ENCODE measurements around the gene CXCL6. TPM values are rescaled to one million over a fixed set of nuclear protein-coding genes. Genes with fewer than 3 reads are reported as not detected.

The CXCL6 gene
- total RNA-seq, 1 donor from 2014 or later = 0.50 TPM

- intact Hi-C loops (cut with DNase I) = no loop called here
- no peak overlapping the region for H3K4me3 ChIP-seq
- H3K27ac ChIP-seq = no peak overlapping the region
- H3K9me3 ChIP-seq = no peaks in the 10 kb centered on the region
- no peak for ATAC-seq
- no peaks in the 10 kb centered on the region for H3K27me3 ChIP-seq (ENCODE audit: low read depth)
- H3K4me1 ChIP-seq = no peaks in the 10 kb centered on the region
- H3K36me3 ChIP-seq = no peaks in the 10 kb centered on the region
- no peak for TF ChIP-seq CTCF (IDR thresholded peaks at IDR 0.05)
- DNase-seq = no peak
Measured at GRCh38 chr4:73875401-73875800, 38.9 kb downstream of the CXCL6 start.

DNA sequence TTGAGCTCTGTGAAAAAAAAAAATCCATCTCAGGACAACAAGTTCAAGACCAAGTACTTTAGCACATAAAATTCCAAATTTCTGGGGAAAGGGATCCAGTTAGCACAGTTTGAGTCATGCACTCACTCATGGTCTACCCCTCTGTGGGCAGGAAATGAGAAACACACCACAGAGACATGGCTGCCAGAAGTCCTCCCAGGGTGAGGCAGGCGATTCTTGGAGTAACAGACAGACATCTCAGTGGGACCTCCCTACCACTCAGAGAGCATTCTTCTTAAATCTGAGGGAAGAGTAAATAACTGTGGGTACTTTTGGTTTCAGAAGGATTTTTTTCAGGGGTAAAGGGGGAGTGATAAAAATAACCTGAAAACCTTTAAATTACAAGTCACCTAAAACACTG lies 46.8 kb downstream of the CXCL6 start:
- H3K4me3 ChIP-seq = no peak overlapping the region
- ATAC-seq = no peak
- intact Hi-C loops (cut with DNase I) = no loop called here
- no peaks in the 10 kb centered on the region for H3K27me3 ChIP-seq (ENCODE audit: low read depth)
- no peaks in the 10 kb centered on the region for H3K9me3 ChIP-seq
- H3K36me3 ChIP-seq = no peaks in the 10 kb centered on the region
- no peaks in the 10 kb centered on the region for H3K4me1 ChIP-seq
- no peak for DNase-seq
- no peak for TF ChIP-seq CTCF (IDR thresholded peaks at IDR 0.05)
- no peak overlapping the region for H3K27ac ChIP-seq

DNA sequence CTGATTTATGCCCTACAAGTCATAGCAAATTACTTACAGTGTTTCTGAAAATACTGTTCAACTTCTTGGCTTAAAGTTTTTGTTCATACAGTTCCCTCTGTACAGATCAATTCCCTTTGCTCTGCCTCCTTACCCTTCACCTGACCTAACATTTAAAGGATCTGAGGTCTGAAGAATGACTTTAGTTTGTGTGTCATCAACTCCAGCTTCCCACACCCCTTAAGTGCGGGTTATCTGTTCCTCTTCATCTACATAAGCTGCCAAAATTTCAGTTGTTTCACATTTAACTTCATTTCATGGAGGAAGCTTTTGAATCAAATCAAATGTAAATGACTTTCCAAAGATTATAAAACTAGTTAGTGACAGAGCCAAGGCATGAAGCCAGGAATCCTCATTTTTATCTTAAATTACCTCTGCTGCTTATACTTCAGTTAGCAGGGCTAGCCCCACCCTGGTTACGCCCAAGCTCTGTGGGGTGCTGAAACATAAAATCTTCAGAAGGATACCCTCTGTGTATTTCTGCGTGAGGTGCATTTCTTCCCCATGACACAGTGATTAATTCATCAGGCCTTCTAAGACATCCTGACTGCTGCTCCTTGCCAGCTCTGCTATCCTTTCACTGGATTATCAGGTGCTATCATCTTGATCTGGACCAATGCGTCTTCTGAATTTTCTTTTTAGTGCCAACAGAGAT lies 49.2 kb downstream of the CXCL6 start:
- ATAC-seq (no peak), DNase-seq (no peak)
- Histone ChIP-seq H3K27ac (no peak overlapping the region), H3K36me3 (no peaks in the 10 kb centered on the region), H3K27me3 (ENCODE audit: low read depth) (no peaks in the 10 kb centered on the region), H3K4me1 (no peaks in the 10 kb centered on the region), H3K9me3 (no peaks in the 10 kb centered on the region), H3K4me3 (no peak overlapping the region)
- TF ChIP-seq CTCF (IDR thresholded peaks at IDR 0.05) = no peak
- intact Hi-C loops (cut with DNase I) = no loop called here

Other genes starting within 250 kb of the CXCL6 start
- gene RASSF6, start 216.2 kb upstream of the CXCL6 start, total RNA-seq = 1.9 TPM
- gene CXCL8, start 96.1 kb upstream of the CXCL6 start, total RNA-seq = 6.2 TPM
- gene PF4V1, start 16.6 kb downstream of the CXCL6 start, total RNA-seq = not detected
- 7.0 TPM for gene CXCL1, start 32.7 kb downstream of the CXCL6 start, total RNA-seq
- 5.0 TPM for gene PF4, start 145.3 kb downstream of the CXCL6 start, total RNA-seq
- 9.7 TPM for gene PPBP, start 151.5 kb downstream of the CXCL6 start, total RNA-seq
- 5.4 TPM for gene CXCL5, start 162.0 kb downstream of the CXCL6 start, total RNA-seq
- 12.1 TPM for gene CXCL3, start 202.0 kb downstream of the CXCL6 start, total RNA-seq

Data from lower lobe of right lung (tissue), 2 donors.